ENCODE measurements around the gene OR51B5.

- TF ChIP-seq POLR2AphosphoS5 (IDR thresholded peaks at IDR 0.05; ENCODE audit: low read length) (no peak), CTCF (IDR thresholded peaks at IDR 0.05 in 2 of 3, conservative IDR thresholded peaks at IDR 0.05 in 1 of 3; ENCODE audit: control insufficient read depth in 2 of 3, extremely low read depth in 1 of 3, insufficient read depth in 1 of 3, low read depth in 3 of 3, low read length in 3 of 3) (no peak), BACH1 (IDR thresholded peaks at IDR 0.05; ENCODE audit: borderline replicate concordance) (no peak), EP300 (IDR thresholded peaks at IDR 0.05; ENCODE audit: borderline replicate concordance in 1 of 2, control insufficient read depth in 1 of 2, low read depth in 2 of 2, low read length in 2 of 2) (no peak), GABPA (IDR thresholded peaks at IDR 0.05; ENCODE audit: low read depth) (no peak), EZH2 (IDR thresholded peaks at IDR 0.05; ENCODE audit: borderline replicate concordance, control insufficient read depth, low read depth, low read length) (no peak), POU2F2 (IDR thresholded peaks at IDR 0.05; ENCODE audit: borderline replicate concordance, low read depth, low read length) (no peak), TAF1 (IDR thresholded peaks at IDR 0.05; ENCODE audit: borderline replicate concordance, low read depth, low read length) (no peak)
These were observed 24.2 kb upstream of the OR51B5 start for GRCh38 chr11:5367448-5368074.

Measured in GM12878 (cell line).